Amniotic epithelial cell (primary cell): ENCODE data around the gene GHRL.
A peak's percentile ranks its signal among the peaks of the same experiment; 100 is the strongest.
"Not testable (repeated sequence)": the region's sequence is repeated elsewhere in the genome, so short reads cannot be mapped to it uniquely, and the experiment has no call there.

ENCODE experiments used
- DNase-seq: peaks from one replicate; pipeline ENCODE4 v3.0.0-alpha.2; 2010; ENCODE audit warnings: low read depth

Gene GHRL

GRCh38 chr3:10298064-10298463, 5.3 kb upstream of the GHRL start:
- DNase-seq, result not testable (repeated sequence)

- DNase-seq, result no peak
These were observed 1.4 kb upstream of the GHRL start for GRCh38 chr3:10294030-10294586.

- DNase-seq, result no peak
These were observed 1.1 kb downstream of the GHRL start for GRCh38 chr3:10291641-10292040.

- no peak for DNase-seq
These were observed 2.1 kb downstream of the GHRL start for GRCh38 chr3:10290481-10291176.

- DNase-seq, result no peak
These were observed 2.9 kb downstream of the GHRL start for GRCh38 chr3:10289787-10290355.

- DNase-seq, result no peak
These were observed 3.7 kb downstream of the GHRL start for GRCh38 chr3:10289077-10289476.

GRCh38 chr3:10288575-10288960, 4.2 kb downstream of the GHRL start:
- no peak for DNase-seq

- DNase-seq, result no peak
These were observed 4.7 kb downstream of the GHRL start for GRCh38 chr3:10287936-10288574.

GRCh38 chr3:10286596-10287295, 6.0 kb downstream of the GHRL start:
- peak; percentile 70 for DNase-seq

- no peak for DNase-seq
These were observed 6.6 kb downstream of the GHRL start for GRCh38 chr3:10286133-10286524.

- peak; percentile 85 for DNase-seq
These were observed 7.2 kb downstream of the GHRL start for GRCh38 chr3:10285272-10286132.

- no peak for DNase-seq
These were observed 8.3 kb downstream of the GHRL start for GRCh38 chr3:10284496-10284895.

- peak; percentile 20 for DNase-seq
These were observed 9.1 kb downstream of the GHRL start for GRCh38 chr3:10283638-10284037.

- no peak for DNase-seq
These were observed 10.8 kb downstream of the GHRL start for GRCh38 chr3:10281951-10282350.

- no peak for DNase-seq
These were observed 12.2 kb downstream of the GHRL start for GRCh38 chr3:10280571-10280970.

- peak; percentile 18 for DNase-seq
These were observed 12.6 kb downstream of the GHRL start for GRCh38 chr3:10280177-10280529.

- DNase-seq, result no peak
These were observed 13.2 kb downstream of the GHRL start for GRCh38 chr3:10279384-10280176.

GRCh38 chr3:10278501-10278900, 14.2 kb downstream of the GHRL start:
- DNase-seq, result no peak

GRCh38 chr3:10277115-10277625, 15.6 kb downstream of the GHRL start:
- no peak for DNase-seq

GRCh38 chr3:10274601-10275000, 18.1 kb downstream of the GHRL start:
- DNase-seq, result no peak
